Sciatic nerve (tissue), 2 donors: Measurements from ENCODE around the gene FCRLB. TPM values are rescaled to one million over a fixed set of nuclear protein-coding genes. Genes with fewer than 3 reads are reported as not detected.
"Not testable (repeated sequence)": the region's sequence is repeated elsewhere in the genome, so short reads cannot be mapped to it uniquely, and the experiment has no call there.

Source experiments
- ATAC-seq: fragments of 200-7000 bp; cut with Tn5 transposase; one replicate; pipeline ENCODE4 v1.9.1; 2020; ENCODE audit warnings: mild to moderate bottlenecking, moderate library complexity
- DNase-seq: peaks from one replicate; pipeline ENCODE4 v3.0.0-alpha.2; 2020; ENCODE audit warnings: low spot score
- intact Hi-C: fragments of 100-400 bp; cut with DNase I; formaldehyde crosslinking; loops from one replicate; pipeline ENCODE4 v1.14.2; 2022
- total RNA-seq: library from RNA; stranded (reverse); fragmentation: NEBNext Ultra II Directional; extraction: Animal tissue kit (Norgen Biotek cat#: 25700); gene quantifications from one replicate; pipeline ENCODE4 v1.2.1, GENCODE V29; 2021
- donor health status: DM: no; HTN: no; CAD: no.
- donor health status: DM: no; HTN: no; CAD: no.

FCRLB gene
- total RNA-seq, 1 donor from 2014 or later, result 4.9 TPM

- no peak for ATAC-seq
- intact Hi-C loops, result no loop called here
- no peak for DNase-seq
Observed at GRCh38 chr1:161735837-161736236, 14.5 kb downstream of the FCRLB start.

DNA sequence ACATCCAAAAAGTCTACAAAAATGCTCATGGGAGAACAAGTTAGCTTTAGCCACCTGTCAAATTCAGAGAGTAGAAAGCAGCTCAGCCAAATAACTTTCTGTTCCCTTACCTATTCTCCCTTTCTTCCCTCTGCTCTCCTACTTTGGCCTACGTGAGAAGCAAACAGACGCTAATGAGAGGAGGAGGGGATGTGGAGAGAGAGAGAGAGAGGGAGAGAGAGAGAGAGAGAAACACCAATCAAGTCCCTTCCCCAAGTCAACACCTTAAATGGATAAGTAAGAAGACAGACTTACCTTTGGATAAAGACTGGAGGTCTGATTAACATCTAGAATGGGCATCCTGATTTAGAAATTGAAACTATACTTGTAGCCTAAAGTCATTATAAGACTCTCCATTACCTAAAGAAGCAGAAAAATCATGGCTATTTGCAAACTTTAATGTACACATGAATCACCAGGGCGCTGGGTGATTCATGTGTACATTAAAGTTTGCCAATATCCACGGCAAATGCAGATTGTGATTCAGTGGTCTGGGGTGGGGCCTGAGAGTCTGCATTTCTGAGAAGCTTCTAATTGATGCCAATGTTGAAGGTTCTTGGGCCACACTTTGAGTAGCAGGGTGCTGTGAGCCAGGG, 15.1 kb downstream of the FCRLB start:
- intact Hi-C loops, result no loop called here
- ATAC-seq, result no peak
- DNase-seq, result no peak

- intact Hi-C loops, result no loop called here
- ATAC-seq (no peak), DNase-seq (no peak)
Observed at GRCh38 chr1:161737625-161738024, 16.3 kb downstream of the FCRLB start.

DNA sequence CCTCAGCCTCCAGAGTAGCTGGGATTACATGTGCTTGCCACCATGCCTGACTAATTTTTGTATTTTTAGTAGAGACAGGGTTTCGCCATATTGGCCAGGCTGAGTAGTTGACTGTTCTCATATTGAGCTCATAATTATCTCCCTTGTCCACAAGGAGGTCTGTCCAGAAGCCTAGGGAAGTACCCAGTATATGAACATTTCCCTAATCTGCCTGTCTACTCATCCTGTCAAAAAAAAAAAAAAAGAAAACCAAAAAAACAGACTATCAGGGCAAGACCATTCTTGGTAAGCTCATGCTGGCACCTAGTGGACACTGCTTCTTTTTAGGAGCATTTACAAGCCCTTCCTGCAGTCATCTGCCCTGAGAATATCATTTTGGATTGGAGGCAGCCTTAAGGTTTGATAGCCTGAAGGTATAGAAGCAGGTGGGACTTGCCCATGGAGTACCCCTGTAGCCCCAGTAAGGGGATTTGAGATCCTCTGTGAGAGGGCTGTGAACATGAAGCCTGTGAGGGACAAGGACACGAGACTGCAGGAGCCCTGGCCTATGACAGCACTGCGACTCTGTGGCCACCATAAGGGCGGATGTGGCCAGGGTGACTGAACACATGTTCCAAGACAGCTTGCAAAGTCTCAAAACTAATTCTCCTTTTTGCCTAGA, 17.4 kb downstream of the FCRLB start:
- ATAC-seq, result peak; percentile 80
- intact Hi-C loops, result no loop called here
- peak; percentile 65 for DNase-seq

- ATAC-seq (peak; percentile 55), DNase-seq (no peak)
- intact Hi-C loops, result no loop called here
Observed at GRCh38 chr1:161739865-161740566, 18.7 kb downstream of the FCRLB start.

GRCh38 chr1:161740921-161741320, 19.6 kb downstream of the FCRLB start:
- DNase-seq, result no peak

GRCh38 chr1:161743231-161743630, 21.9 kb downstream of the FCRLB start:
- DNase-seq (no peak), ATAC-seq (no peak)
- intact Hi-C loops, result no loop called here

More at GRCh38 chr1:161740921-161741320, 19.6 kb downstream of the FCRLB start:
- ATAC-seq, result no peak
- intact Hi-C loops, result no loop called here

GRCh38 chr1:161747801-161748200, 26.5 kb downstream of the FCRLB start:
- intact Hi-C loops, result no loop called here
- ATAC-seq (no peak), DNase-seq (no peak)

- ATAC-seq, result peak; percentile 99
- DNase-seq, result peak; percentile 96
- intact Hi-C loops, result no loop called here
Observed at GRCh38 chr1:161749509-161750407, 28.4 kb downstream of the FCRLB start, which contains the start of gene DUSP12. DUSP12 (plus strand) TSS chr1:161749786; CDS start chr1:161749802, 16 bp downstream.

DNA sequence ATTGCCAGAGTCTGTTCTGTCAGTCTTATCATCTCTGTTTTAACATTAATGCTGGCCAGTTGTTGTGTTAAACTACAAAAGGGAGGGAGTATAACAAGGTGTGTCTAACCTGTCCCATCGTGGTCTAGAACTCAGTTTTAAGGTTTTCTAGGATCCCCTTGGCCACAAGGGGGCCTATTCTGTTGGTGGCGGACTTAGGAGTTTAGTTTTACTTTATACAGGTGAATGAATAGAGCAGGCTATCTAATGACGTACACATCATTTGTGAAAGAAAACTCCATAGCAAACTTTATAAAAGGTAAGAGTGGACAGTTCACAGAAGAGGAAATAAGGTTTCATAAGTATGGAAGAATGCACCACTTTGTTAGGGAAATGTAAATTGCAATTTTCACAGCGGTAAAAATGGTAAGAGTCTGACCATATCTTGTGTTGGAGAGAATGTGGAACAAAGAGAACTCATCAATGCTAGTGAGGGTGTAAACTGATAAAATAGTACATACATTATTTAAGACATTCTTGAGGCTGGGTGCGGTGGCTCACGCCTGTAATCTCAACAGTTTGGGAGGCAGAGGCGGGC, 42.3 kb downstream of the FCRLB start:
- ATAC-seq, result no peak
- no peak for DNase-seq
- intact Hi-C loops, result no loop called here

DNA sequence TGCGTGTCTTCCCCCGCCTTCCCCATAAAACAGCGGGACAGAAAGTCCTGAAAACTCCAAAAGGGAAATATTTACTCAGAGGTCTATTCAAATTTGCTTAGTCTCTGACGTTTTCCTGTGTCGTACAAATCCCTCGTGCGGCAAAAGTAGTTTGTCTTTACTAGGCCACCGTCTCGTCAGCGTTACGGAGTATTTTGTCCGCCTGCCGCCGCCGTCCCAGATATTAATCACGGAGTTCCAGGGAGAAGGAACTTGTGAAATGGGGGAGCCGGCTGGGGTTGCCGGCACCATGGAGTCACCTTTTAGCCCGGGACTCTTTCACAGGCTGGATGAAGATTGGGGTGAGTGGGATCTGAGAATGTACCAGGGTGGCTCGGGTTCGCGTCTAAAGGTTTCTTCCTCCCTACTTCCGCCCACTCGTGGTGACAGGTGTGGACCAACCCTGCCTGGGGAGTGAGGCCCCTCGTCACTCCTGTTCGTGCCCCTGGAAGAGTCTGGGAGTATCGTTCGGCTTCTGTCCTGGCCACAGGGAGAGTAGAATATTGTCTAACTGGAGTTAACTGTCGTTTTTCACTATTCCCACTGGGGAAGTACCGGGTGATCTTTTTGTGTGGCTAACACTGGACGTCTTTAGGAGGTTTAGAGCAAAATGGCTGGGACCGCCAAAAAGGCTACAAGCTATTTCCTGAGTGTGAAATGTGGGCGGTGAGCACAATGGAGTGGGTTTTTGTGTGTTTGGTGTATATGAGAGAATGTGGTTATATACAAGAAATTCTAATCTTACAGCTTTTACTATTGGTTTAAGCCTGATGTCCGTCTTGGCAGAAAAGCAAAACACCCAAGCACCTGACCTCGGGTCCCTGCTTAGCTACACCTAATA, 45.0 kb downstream of the FCRLB start, which contains the start of gene ATF6:
ATF6 (plus strand) TSS at position 219 of the 880 bp plus-strand sequence; CDS start at position 260, 41 bp downstream.
- ATAC-seq (peak; percentile 95), DNase-seq (peak; percentile 92)
- intact Hi-C loops, result no loop called here

DNA sequence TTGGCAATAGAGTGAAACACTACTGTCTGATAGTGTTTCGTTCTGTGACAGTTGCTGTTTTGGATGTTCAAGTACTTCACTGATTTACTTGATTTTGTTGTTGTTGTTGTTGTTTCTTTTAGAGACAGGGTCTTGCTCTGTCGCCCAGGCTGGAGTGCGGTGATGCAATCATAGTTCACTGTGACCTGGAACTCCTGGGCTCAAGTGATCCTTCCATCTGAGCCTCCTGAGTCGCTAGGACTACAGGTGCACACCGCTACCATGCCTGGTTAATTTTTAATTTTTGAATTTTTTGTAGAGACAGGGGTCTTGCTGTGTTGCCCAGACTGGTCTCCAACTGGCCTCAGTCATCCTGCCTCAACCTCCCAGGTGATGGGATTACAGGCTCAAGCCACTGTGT, 47.1 kb downstream of the FCRLB start:
- intact Hi-C loops, result no loop called here
- DNase-seq, result no peak
- no peak for ATAC-seq

- ATAC-seq, result no peak
- DNase-seq, result no peak
- intact Hi-C loops, result no loop called here
Observed at GRCh38 chr1:161768986-161769672, 47.8 kb downstream of the FCRLB start.

DNA sequence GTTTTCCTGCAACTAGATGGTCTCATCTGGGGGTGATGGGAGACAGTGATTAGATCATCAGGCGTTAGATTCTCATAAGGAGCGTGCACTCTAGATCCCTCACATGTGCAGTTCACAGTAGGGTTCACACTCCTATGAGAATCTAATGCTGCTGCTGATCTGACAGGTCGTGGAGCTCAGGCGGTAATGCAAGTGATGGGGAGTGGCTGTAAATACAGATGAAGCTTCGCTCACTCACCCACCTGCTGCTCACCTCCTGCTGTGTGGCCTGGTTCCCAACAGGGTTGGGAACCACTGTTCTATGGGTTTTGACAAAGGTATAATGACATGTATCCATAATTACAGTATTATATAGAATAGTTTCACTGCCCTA, 48.3 kb downstream of the FCRLB start:
- intact Hi-C loops, DNase-seq, ATAC-seq: not testable (repeated sequence)

DNA sequence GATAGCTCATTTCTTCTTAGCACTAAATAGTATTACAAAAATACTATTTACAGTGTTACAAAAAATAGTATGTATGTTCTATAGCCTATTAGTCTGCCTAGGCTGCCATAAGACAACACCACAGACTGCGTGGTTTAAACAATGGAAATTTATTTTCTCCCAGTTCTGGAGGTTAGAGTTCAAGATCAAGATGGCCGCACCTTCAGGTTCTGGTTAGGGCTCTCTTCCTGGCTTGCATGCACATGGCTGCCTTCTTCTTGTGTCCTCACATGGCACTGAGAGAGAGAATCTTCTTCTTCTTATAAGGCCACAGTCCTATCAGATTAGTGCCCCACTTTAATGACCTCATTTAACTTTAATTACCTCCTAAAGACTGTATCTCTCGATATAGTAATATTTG, 48.9 kb downstream of the FCRLB start:
- intact Hi-C loops, result no loop called here
- no peak for DNase-seq
- ATAC-seq, result no peak

DNA sequence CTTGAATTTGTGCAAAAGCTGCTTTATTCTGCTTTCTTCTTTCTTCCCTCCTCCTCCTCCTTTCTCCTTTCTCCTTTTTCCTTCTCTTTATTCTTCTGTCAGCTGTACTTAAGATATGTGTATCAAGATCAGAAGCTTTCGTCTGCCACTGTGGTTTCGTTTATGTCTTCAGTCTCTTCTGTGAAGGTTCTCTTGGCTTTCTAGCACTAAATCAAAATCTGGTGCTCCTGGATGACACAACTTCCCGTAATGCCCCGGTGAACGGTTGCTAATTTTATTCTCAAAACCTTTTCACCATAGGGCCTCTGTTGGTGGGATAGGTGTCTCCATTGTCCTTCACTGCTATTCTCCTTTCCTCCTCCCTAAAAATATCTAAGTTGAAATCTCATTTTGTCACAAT, 49.8 kb downstream of the FCRLB start:
- ATAC-seq (no peak), DNase-seq (no peak)
- intact Hi-C loops, result no loop called here

DNA sequence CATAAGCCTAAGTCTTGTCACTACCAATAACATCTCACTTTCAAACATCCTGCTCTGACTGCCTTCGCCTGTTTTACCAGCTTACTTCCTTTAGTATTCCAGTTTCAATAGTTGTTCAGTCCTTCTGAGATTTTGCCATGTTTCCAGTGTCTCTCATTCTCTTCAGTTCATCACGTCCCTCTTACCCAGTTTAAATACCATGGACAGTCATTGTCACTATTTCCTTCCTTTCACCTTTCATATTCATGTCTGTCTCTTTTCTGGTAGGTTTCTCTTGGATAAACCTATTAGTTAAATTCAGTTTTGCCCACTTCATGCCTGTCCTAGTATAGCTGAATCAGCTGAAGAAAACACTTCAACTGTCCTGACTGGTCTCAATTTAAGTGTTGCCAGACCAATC, 50.6 kb downstream of the FCRLB start:
- DNase-seq (no peak), ATAC-seq (peak; percentile 40)
- intact Hi-C loops, result no loop called here
